ENCODE results near the gene FAM3B. TPM values are rescaled to one million over a fixed set of nuclear protein-coding genes. Genes with fewer than 3 reads are reported as not detected.
"Not testable (repeated sequence)": the region's sequence is repeated elsewhere in the genome, so short reads cannot be mapped to it uniquely, and the experiment has no call there.

The FAM3B gene
- total RNA-seq, 8 experiments from 2014 or later, result 0.11 to 0.28 (median 0.17) TPM; not detected in 4

DNA sequence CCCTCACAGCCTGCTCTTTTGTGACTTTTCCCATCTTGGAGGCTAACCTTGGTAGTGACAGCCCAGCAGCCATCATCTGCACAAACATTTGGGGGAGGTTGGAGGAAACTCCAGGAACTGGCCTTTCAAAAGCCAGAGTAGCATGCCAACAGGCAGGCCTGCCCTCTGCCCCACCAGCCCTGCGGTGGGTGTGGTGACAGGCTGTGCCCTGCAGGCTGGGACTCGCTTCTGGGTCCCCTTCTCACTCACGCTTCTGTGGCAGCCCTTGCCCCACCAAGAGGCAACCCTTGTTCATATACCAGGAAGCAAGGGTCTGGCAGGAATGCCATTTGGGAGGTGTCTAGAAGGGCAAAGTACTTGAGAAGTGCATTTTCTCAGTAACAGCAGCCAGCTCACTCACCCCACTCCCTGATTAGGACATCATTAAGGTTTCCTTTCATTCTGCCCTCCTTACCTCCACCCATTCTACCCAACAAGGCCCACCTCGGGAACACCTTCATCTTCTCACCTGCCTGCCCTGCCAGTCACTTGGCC lies 20.8 kb upstream of the FAM3B start:
- no peak overlapping the region for H3K27ac ChIP-seq
- WGBS, 10 experiments, result 0 to 86% (median 25%) methylated on average over 1 to 2 of the region's 4 CpGs; no CpG with 5 or more reads in 2 of the 10 experiments
- in situ Hi-C loops (cut with MboI; ENCODE audit: low pct_unique_long_range_greater_than_20kb in 2 of 9, low sequenced_read_pairs in 9 of 9, unreplicated experiment in 9 of 9), result loop anchor here in 3 of 9 experiments (25.0 kb wide), 3 partner anchors 117 to 492 kb away; no protein-coding TSS in a partner anchor
- H3K4me1 ChIP-seq (replicated peaks in 1 of 2), result no peaks in the 10 kb centered on the region
- H3K4me3 ChIP-seq, result no peak overlapping the region
- ATAC-seq (replicated peaks in 6 of 8), result no peak

DNA sequence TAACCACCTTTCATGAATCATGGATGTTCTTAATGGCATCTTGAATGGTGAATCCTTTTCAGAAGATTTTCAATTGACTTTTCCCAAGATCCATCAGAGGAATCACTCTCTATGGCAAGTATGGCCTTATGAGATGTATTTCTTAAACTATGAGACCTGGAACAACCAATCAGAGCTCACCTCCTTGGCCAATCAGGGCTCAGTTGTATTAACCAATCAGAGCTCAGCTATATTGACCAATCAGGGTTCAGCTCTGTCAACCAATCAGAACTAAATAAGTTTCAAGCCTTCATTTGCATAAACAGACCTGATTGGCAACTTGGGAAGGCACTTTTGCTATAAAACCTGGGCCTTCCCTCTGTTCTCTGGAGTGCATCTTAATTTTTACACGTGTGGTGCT lies 13.6 kb upstream of the FAM3B start:
- in situ Hi-C loops (cut with MboI; ENCODE audit: low pct_unique_long_range_greater_than_20kb in 2 of 9, low sequenced_read_pairs in 9 of 9, unreplicated experiment in 9 of 9), result no loop called here
- no peak overlapping the region for H3K4me3 ChIP-seq
- H3K27ac ChIP-seq, result no peak overlapping the region
- 0 to 100% (median 33%) methylated on average over 1 of the region's 1 CpG; no CpG with 5 or more reads in 3 of the 10 experiments for WGBS, 10 experiments
- no peak for ATAC-seq (replicated peaks in 6 of 8)
- no peaks in the 10 kb centered on the region for H3K4me1 ChIP-seq (replicated peaks in 1 of 2)

DNA sequence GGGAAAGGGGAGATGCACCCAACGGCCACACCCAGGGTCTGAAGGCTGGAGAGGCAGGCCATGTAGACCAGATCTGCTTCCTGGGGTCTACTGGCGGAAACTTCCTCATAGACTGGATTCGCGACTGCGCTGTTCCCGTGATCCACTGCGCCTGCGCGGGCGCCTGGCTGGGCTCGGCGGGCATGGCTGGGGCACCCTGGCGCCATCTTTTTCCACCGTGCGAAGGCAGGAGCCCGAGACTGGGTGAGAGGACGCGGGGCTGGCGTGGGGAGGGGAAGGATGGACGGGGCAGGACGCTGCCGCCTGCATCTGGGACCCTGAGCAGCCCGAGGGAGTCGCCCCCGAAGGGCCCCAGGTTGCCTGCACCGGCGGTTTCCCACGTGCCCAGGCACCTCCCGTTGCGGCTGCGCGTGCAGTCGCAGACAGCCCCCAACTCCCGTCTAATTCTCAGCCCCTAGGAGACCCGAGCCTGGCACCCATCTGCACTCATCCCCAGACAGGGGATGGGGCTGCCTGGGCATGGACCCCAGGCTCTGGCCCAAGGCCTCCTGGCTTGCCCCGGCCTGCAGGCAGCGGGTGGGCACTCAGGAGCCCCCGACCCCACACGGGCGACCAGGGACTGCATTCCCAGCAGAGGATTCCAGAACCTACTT lies 12.4 kb upstream of the FAM3B start:
- no peak for ATAC-seq (replicated peaks in 6 of 8)
- in situ Hi-C loops (cut with MboI; ENCODE audit: low pct_unique_long_range_greater_than_20kb in 2 of 9, low sequenced_read_pairs in 9 of 9, unreplicated experiment in 9 of 9), result no loop called here
- H3K27ac ChIP-seq, result no peak overlapping the region
- no peak overlapping the region for H3K4me3 ChIP-seq
- WGBS, 10 experiments, result 80 to 100% (median 92%) methylated on average over 1 to 6 of the region's 40 CpGs; no CpG with 5 or more reads in 5 of the 10 experiments
- no peaks in the 10 kb centered on the region for H3K4me1 ChIP-seq (replicated peaks in 1 of 2)

DNA sequence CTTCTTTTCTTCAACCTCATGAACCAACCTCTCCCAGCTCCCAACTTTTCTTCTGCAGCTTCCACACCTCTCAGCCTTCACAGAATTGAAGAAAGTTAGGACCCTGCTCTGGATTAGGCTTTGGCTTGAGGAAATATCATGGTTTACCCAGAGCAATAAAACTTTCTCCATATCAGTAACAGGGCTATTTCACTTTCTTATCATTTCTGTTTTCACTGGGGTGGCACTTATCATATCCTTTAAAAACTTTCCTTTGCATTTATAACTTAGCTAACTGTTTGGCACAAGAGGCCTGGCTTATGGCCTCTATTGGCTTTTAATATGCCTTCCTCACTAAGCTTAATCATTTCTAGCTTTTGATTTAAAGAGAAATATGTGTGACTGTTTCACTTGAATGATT lies 9.4 kb upstream of the FAM3B start:
- H3K4me1 ChIP-seq (replicated peaks in 1 of 2), result no peaks in the 10 kb centered on the region
- no peak overlapping the region for H3K27ac ChIP-seq
- in situ Hi-C loops (cut with MboI; ENCODE audit: low pct_unique_long_range_greater_than_20kb in 2 of 9, low sequenced_read_pairs in 9 of 9, unreplicated experiment in 9 of 9), result no loop called here
- H3K4me3 ChIP-seq, result no peak overlapping the region
- ATAC-seq (replicated peaks in 6 of 8), result no peak

DNA sequence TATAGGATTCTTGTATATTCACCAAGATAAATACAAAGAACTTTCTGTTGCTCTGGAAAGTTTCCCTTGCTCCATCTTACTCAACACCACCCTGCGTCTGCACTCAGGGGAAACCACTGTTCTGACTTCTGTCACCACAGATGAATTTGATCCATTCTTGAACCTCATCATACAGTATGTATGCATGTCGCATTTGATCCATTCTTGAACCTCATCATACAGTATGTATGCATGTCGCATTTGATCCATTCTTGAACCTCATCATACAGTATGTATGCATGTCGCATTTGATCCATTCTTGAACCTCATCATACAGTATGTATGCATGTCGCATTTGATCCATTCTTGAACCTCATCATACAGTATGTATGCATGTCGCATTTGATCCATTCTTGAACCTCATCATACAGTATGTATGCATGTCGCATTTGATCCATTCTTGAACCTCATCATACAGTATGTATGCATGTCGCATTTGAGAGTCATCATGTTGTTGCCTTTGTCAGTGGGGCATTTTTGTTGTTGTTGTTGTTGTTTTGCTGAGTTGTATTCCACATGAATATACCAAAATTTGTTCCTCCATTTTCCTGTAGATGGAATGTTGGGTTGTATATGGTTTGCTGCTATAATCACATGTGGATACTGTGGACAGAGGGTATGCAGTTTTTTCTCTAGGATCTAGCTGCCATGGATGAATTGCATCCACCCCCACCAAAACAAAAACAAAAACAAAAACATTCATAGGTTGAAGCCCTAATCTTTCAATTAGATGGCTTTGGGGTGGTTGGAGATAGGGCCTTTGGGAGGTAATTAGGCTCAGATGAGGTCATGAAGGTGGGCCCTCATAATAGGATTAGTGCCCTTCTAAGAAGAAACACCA lies 3.1 kb upstream of the FAM3B start:
- H3K4me1 ChIP-seq (replicated peaks in 1 of 2); H3K27ac ChIP-seq; H3K4me3 ChIP-seq; in situ Hi-C loops (cut with MboI; ENCODE audit: low pct_unique_long_range_greater_than_20kb in 2 of 9, low sequenced_read_pairs in 9 of 9, unreplicated experiment in 9 of 9); ATAC-seq (replicated peaks in 6 of 8): not testable (repeated sequence)
- 40 to 100% methylated on average over 1 of the region's 8 CpGs; no CpG with 5 or more reads in 8 of the 10 experiments for WGBS, 10 experiments

DNA sequence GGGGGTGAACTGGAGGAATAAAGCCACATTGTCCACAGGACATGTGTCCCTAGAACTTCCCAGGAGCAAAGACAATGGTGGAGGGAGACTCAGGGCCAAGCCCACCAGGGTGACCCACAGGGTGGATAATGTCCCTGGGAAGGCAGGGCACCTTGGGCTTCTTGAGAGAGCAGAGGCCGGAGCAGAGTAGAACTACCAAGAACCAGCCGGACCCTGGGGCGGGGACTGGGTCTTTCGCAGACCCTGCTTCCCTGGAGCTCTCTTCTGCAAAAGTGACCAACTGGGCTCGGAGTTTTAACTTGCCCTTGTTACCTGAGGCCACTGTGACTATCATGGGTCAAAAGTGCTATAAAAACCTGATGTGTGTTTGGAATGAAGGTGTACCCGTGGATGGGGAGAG lies 875 bp upstream of the FAM3B start:
- Histone ChIP-seq H3K4me1 (replicated peaks in 1 of 2) (peaks cover 3 to 7% of the 10 kb centered on the region in 2 donors), H3K4me3 (no peak overlapping the region), H3K27ac (no peak overlapping the region)
- in situ Hi-C loops (cut with MboI; ENCODE audit: low pct_unique_long_range_greater_than_20kb in 2 of 9, low sequenced_read_pairs in 9 of 9, unreplicated experiment in 9 of 9), result no loop called here
- 62 to 93% methylated on average over 2 to 5 of the region's 6 CpGs; no CpG with 5 or more reads in 8 of the 10 experiments for WGBS, 10 experiments
- ATAC-seq (replicated peaks in 6 of 8), result no peak

- in situ Hi-C loops (cut with MboI; ENCODE audit: low pct_unique_long_range_greater_than_20kb in 2 of 9, low sequenced_read_pairs in 9 of 9, unreplicated experiment in 9 of 9), result no loop called here
- WGBS, 10 experiments, result 40% methylated on average over 2 of the region's 19 CpGs; no CpG with 5 or more reads in 9 of the 10 experiments
- H3K27ac ChIP-seq, result no peak overlapping the region
- H3K4me1 ChIP-seq (replicated peaks in 1 of 2), result peaks cover 3 to 7% of the 10 kb centered on the region in 2 donors
- peak overlapping the region in 2 of 5 donors; percentile 8 to 15 for H3K4me3 ChIP-seq
- peak in 2 of 8 experiments; percentile 2 to 12 for ATAC-seq (replicated peaks in 6 of 8)
These were observed 427 bp downstream of the FAM3B start for GRCh38 chr21:41317063-41317392.

DNA sequence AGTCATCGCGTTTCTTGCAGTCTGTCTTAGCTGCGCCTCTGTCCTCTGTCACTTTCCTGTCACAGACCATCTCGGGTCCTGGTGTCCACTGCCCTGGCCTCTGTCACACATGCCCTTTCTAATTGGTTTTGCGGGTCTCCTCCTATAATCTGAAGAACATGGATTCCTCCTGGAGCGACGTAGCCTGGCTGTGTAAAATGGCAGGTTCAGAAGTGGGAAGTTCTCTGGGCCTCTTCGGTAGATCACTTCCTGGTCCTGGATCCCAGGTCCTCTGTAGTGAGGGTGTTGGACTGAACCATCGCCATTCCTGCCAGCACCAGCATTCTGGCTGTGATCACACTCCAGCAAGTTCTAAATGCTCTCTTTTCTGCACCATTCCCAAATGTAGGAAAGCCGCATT lies 857 bp downstream of the FAM3B start:
- ATAC-seq (replicated peaks in 6 of 8), result no peak
- WGBS, 10 experiments, result 43 to 100% (median 67%) methylated on average over 1 to 8 of the region's 10 CpGs; no CpG with 5 or more reads in 2 of the 10 experiments
- no peak overlapping the region for H3K27ac ChIP-seq
- peaks cover 3 to 7% of the 10 kb centered on the region in 2 donors for H3K4me1 ChIP-seq (replicated peaks in 1 of 2)
- H3K4me3 ChIP-seq, result no peak overlapping the region
- in situ Hi-C loops (cut with MboI; ENCODE audit: low pct_unique_long_range_greater_than_20kb in 2 of 9, low sequenced_read_pairs in 9 of 9, unreplicated experiment in 9 of 9), result no loop called here

- H3K27ac ChIP-seq, result no peak overlapping the region
- in situ Hi-C loops (cut with MboI; ENCODE audit: low pct_unique_long_range_greater_than_20kb in 2 of 9, low sequenced_read_pairs in 9 of 9, unreplicated experiment in 9 of 9), result no loop called here
- H3K4me1 ChIP-seq (replicated peaks in 1 of 2), result peaks cover 3 to 7% of the 10 kb centered on the region in 2 donors
- 0 to 84% (median 69%) methylated on average over 1 to 6 of the region's 9 CpGs; no CpG with 5 or more reads in 6 of the 10 experiments for WGBS, 10 experiments
- no peak for ATAC-seq (replicated peaks in 6 of 8)
- H3K4me3 ChIP-seq, result no peak overlapping the region
These were observed 1.6 kb downstream of the FAM3B start for GRCh38 chr21:41318218-41318617.

DNA sequence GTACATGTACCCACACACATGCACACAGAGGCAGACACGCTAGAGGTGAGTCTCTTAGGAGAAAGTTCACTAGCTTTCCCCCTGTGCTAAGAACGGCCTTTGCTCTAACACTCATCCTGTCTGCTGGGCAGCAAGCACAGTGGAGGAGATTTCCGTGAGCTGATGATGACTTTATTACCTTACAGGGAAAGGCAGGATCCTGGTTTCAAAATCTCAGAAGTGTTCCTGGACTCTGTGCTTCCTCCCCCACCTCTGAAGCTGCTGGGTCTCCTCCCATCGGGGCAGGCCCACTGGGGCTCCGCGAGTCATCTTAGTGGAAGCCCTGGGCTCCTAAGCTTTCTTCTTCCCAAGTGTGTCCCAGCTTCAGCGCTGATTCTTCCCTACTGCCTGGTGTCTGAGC lies 2.7 kb downstream of the FAM3B start:
- in situ Hi-C loops (cut with MboI; ENCODE audit: low pct_unique_long_range_greater_than_20kb in 2 of 9, low sequenced_read_pairs in 9 of 9, unreplicated experiment in 9 of 9), result no loop called here
- no peak for ATAC-seq (replicated peaks in 6 of 8)
- 60 to 100% (median 92%) methylated on average over 1 to 3 of the region's 7 CpGs; no CpG with 5 or more reads in 5 of the 10 experiments for WGBS, 10 experiments
- no peak overlapping the region for H3K27ac ChIP-seq
- H3K4me3 ChIP-seq, result no peak overlapping the region
- H3K4me1 ChIP-seq (replicated peaks in 1 of 2), result peaks cover 3 to 7% of the 10 kb centered on the region in 2 donors

DNA sequence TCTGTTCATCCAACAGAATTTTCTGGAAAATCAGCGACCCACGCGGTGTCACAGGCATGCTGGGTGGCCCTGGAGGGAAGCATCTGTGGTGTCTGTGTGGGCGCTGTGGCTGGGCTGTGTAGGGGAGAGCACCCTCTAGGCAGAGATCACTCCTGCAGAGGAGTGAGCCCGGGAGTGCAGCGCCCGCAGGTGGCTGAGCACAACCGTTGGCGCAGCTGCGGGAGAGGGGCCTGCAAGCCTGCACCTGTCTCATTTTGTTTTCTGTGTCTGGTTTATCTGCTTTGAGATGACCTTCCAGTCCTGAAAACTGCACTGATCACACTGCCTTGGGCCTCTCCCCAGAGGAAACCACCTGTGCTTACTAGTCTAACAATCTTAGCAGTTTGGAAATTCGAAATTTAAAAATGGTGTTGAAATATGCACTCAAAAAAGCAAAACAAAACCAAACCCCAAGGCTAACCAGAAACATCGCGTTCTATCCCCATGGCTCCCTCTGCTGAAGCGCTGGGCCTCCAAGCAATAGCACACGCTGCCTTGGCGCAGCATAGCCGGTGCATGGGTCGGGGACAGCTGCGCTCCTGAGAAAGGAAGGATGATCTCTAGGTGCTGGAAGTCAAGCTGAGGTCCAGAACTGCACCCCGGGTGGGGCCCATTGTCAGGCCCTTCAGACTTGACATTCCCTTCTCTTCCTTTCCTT lies 4.8 kb downstream of the FAM3B start:
- Histone ChIP-seq H3K27ac (no peak overlapping the region), H3K4me3 (no peak overlapping the region), H3K4me1 (replicated peaks in 1 of 2) (peaks cover 3 to 7% of the 10 kb centered on the region in 2 donors)
- ATAC-seq (replicated peaks in 6 of 8), result no peak
- in situ Hi-C loops (cut with MboI; ENCODE audit: low pct_unique_long_range_greater_than_20kb in 2 of 9, low sequenced_read_pairs in 9 of 9, unreplicated experiment in 9 of 9), result no loop called here
- WGBS, 10 experiments, result 0 to 91% (median 75%) methylated on average over 1 to 14 of the region's 20 CpGs

DNA sequence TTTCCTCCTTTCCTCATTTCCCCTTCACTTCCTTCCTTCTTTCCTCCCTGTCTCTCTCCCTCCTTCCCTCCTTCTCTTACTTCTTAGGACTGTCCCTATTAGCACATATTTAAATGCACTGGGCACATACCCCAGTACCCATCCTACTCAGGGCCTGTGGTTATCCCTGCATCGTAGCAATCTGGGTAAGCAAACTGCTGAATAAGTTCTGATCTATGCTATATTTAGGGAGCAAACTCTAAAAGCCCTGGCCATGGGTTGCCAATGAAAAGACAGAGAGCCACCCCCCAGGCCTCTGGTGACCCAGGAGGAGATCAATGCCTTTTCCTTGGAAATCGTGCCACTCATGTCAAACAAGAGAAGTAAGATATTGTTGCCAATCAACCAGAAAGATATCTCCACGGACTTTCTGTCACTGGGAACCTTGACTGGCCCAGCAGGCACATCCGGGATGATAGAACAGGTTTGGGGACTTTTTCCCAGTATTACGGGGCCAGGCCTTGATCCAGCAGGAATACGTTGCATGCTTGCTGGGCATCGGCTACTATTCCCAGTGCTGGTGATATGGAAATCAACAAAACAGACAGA lies 5.4 kb downstream of the FAM3B start:
- in situ Hi-C loops (cut with MboI; ENCODE audit: low pct_unique_long_range_greater_than_20kb in 2 of 9, low sequenced_read_pairs in 9 of 9, unreplicated experiment in 9 of 9), result no loop called here
- 37 to 86% (median 73%) methylated on average over 1 to 7 of the region's 7 CpGs; no CpG with 5 or more reads in 2 of the 10 experiments for WGBS, 10 experiments
- no peak overlapping the region for H3K4me3 ChIP-seq

More for the DNA sequence above, 5.4 kb downstream of the FAM3B start:
- no peak for ATAC-seq (replicated peaks in 6 of 8)
- Histone ChIP-seq H3K27ac (no peak overlapping the region), H3K4me1 (replicated peaks in 1 of 2) (peaks cover 0 to 3% of the 10 kb centered on the region in 2 donors)
